ENCODE data around the gene IGFALS.

IGFALS gene

GRCh38 chr16:1764971-1765370 is 28.5 kb downstream of the IGFALS start:
- DNase-seq (ENCODE audit: low spot score): no peak
- no peak for TF ChIP-seq CTCF (IDR thresholded peaks at IDR 0.05; ENCODE audit: extremely low read depth, insufficient read depth, missing control alignments)
- in situ Hi-C loops (cut with MboI; ENCODE audit: low pct_unique_long_range_greater_than_20kb, low sequenced_read_pairs, unreplicated experiment): no loop called here

- in situ Hi-C loops (cut with MboI; ENCODE audit: low pct_unique_long_range_greater_than_20kb, low sequenced_read_pairs, unreplicated experiment): no loop called here
- TF ChIP-seq CTCF (IDR thresholded peaks at IDR 0.05; ENCODE audit: extremely low read depth, insufficient read depth, missing control alignments): peak; percentile 12
- DNase-seq (ENCODE audit: low spot score): no peak
Measured at GRCh38 chr16:1763521-1764511, 29.7 kb downstream of the IGFALS start.

- in situ Hi-C loops (cut with MboI; ENCODE audit: low pct_unique_long_range_greater_than_20kb, low sequenced_read_pairs, unreplicated experiment): no loop called here
- DNase-seq (ENCODE audit: low spot score): no peak
- no peak for TF ChIP-seq CTCF (IDR thresholded peaks at IDR 0.05; ENCODE audit: extremely low read depth, insufficient read depth, missing control alignments)
Measured at GRCh38 chr16:1762879-1763520, 30.5 kb downstream of the IGFALS start.

- TF ChIP-seq CTCF (IDR thresholded peaks at IDR 0.05; ENCODE audit: extremely low read depth, insufficient read depth, missing control alignments): no peak
Measured at GRCh38 chr16:1762196-1762878, 31.2 kb downstream of the IGFALS start.

GRCh38 chr16:1761751-1762150 is 31.8 kb downstream of the IGFALS start:
- no peak for TF ChIP-seq CTCF (IDR thresholded peaks at IDR 0.05; ENCODE audit: extremely low read depth, insufficient read depth, missing control alignments)
- in situ Hi-C loops (cut with MboI; ENCODE audit: low pct_unique_long_range_greater_than_20kb, low sequenced_read_pairs, unreplicated experiment): no loop called here
- no peak for DNase-seq (ENCODE audit: low spot score)

More at GRCh38 chr16:1762196-1762878, 31.2 kb downstream of the IGFALS start:
- in situ Hi-C loops (cut with MboI; ENCODE audit: low pct_unique_long_range_greater_than_20kb, low sequenced_read_pairs, unreplicated experiment): no loop called here
- no peak for DNase-seq (ENCODE audit: low spot score)

- TF ChIP-seq CTCF (IDR thresholded peaks at IDR 0.05; ENCODE audit: extremely low read depth, insufficient read depth, missing control alignments): no peak
- DNase-seq (ENCODE audit: low spot score): no peak
- in situ Hi-C loops (cut with MboI; ENCODE audit: low pct_unique_long_range_greater_than_20kb, low sequenced_read_pairs, unreplicated experiment): no loop called here
Measured at GRCh38 chr16:1760911-1761310, 32.6 kb downstream of the IGFALS start.
